Neural cell (in vitro differentiated cells): ENCODE measurements around the gene TBC1D24. TPM values are rescaled to one million over a fixed set of nuclear protein-coding genes. Genes with fewer than 3 reads are reported as not detected.
A peak's percentile ranks its signal among the peaks of the same experiment; 100 is the strongest.

ENCODE experiments used
- H2AFZ ChIP-seq: fragments of 200-600, 300-800 bp; sonication (generic), shearing (Covaris generic); 2 replicates; pipeline ENCODE4 v1.6.0; 2014; ENCODE audit warnings: low read depth, mild to moderate bottlenecking, antibody characterized with exemption, low read length, moderate library complexity
- H3F3A ChIP-seq: fragments of 200-600 bp; shearing (Covaris generic); 2 replicates; pipeline ENCODE4 v1.6.1; 2016; ENCODE audit warnings: mild to moderate bottlenecking, moderate library complexity, mixed read lengths, antibody characterized with exemption, low read length; ENCODE audit not compliant: insufficient read depth, poor library complexity, severe bottlenecking
- H3K27ac ChIP-seq: fragments of 200-600, 300-800 bp; sonication (generic), shearing (Covaris generic); 2 replicates; pipeline ENCODE4 v1.5.1; 2014; ENCODE audit warnings: mild to moderate bottlenecking, low read length, moderate library complexity
- H3K27me3 ChIP-seq: fragments of 300-800, 200-600 bp; sonication (generic), shearing (Covaris generic); 2 replicates; pipeline ENCODE4 v1.6.0; 2014; ENCODE audit warnings: mild to moderate bottlenecking, low read depth, low read length, moderate library complexity; ENCODE audit not compliant: insufficient read depth
- H3K36me3 ChIP-seq: fragments of 300-800, 200-600 bp; sonication (generic), shearing (Covaris generic); 2 replicates; pipeline ENCODE4 v1.5.1; 2014; ENCODE audit warnings: mild to moderate bottlenecking, antibody characterized with exemption, low read length, moderate library complexity; ENCODE audit not compliant: insufficient read depth
- H3K4me2 ChIP-seq: fragments of 300-800, 200-600 bp; sonication (generic), shearing (Covaris generic); 2 replicates; pipeline ENCODE4 v1.6.0; 2014; ENCODE audit warnings: mild to moderate bottlenecking, low read length
- H3K4me3 ChIP-seq: fragments of 300-800, 200-600 bp; sonication (generic), shearing (Covaris generic); 2 replicates; pipeline ENCODE4 v1.5.1; 2014; ENCODE audit warnings: mild to moderate bottlenecking, low read length, moderate library complexity
- H3K79me2 ChIP-seq: fragments of 200-600 bp; shearing (Covaris generic); replicated peaks from 2 replicates; pipeline ENCODE4 v1.6.0; 2014; ENCODE audit warnings: mild to moderate bottlenecking, low read length, moderate library complexity; ENCODE audit not compliant: insufficient read depth
- H3K9ac ChIP-seq: fragments of 300-800, 200-600 bp; sonication (generic), shearing (Covaris generic); 2 replicates; pipeline ENCODE4 v1.6.1; 2016; ENCODE audit warnings: mild to moderate bottlenecking, low read length, mixed read lengths
- H3K9me2 ChIP-seq: fragments of 200-600 bp; shearing (Covaris generic); 2 replicates; pipeline ENCODE4 v1.6.1; 2016; ENCODE audit warnings: mild to moderate bottlenecking, low read length, mixed read lengths; ENCODE audit not compliant: insufficient read depth
- H3K9me3 ChIP-seq: fragments of 200-600, 300-800 bp; sonication (generic), shearing (Covaris generic); 2 replicates; pipeline ENCODE4 v1.6.1; 2016; ENCODE audit warnings: mild to moderate bottlenecking, mixed run types, low read length, moderate library complexity, mixed read lengths
- H4K20me1 ChIP-seq: fragments of 200-600 bp; shearing (Covaris generic); 2 replicates; pipeline ENCODE4 v1.6.1; 2016; ENCODE audit warnings: mild to moderate bottlenecking, mixed run types; ENCODE audit not compliant: insufficient read depth
- CTCF ChIP-seq: fragments of 450-650 bp; IDR thresholded peaks from 2 replicates; pipeline ENCODE4 v1.5.1; 2014; ENCODE audit warnings: antibody characterized with exemption, mild to moderate bottlenecking, moderate library complexity; ENCODE audit not compliant: poor library complexity, severe bottlenecking
- EP300 ChIP-seq: fragments of 450-650 bp; conservative IDR thresholded peaks from 2 replicates; pipeline ENCODE4 v1.6.1; 2014; ENCODE audit warnings: antibody characterized with exemption, mild to moderate bottlenecking, moderate library complexity; ENCODE audit not compliant: poor library complexity, severe bottlenecking
- MXI1 ChIP-seq: fragments of 450-650 bp; conservative IDR thresholded peaks from 2 replicates; pipeline ENCODE4 v1.6.1; 2014; ENCODE audit warnings: antibody characterized with exemption, mild to moderate bottlenecking; ENCODE audit not compliant: poor library complexity, severe bottlenecking
- RAD21 ChIP-seq: fragments of 450-650 bp; conservative IDR thresholded peaks from 2 replicates; pipeline ENCODE4 v1.6.1; 2014; ENCODE audit warnings: antibody characterized with exemption, mild to moderate bottlenecking, moderate library complexity
- REST ChIP-seq: IDR thresholded peaks from 2 replicates; pipeline ENCODE4 v1.6.1; 2012; ENCODE audit warnings: borderline replicate concordance
- SMC3 ChIP-seq: fragments of 450-650 bp; conservative IDR thresholded peaks from 2 replicates; pipeline ENCODE4 v1.6.1; 2014; ENCODE audit warnings: antibody characterized with exemption, mild to moderate bottlenecking, moderate library complexity; ENCODE audit not compliant: poor library complexity
- TAF1 ChIP-seq: IDR thresholded peaks from 2 replicates; pipeline ENCODE4 v1.6.1; 2012; ENCODE audit warnings: low read depth
- polyA plus RNA-seq: library from polyadenylated mRNA; depleted of rRNA; stranded (reverse); fragments of >200 nt; gene quantifications from 2 replicates; pipeline ENCODE4 v1.2.3, GENCODE V29; 2014

TBC1D24 gene
- polyA plus RNA-seq, 1 donor from 2014 or later: 27.1 TPM

DNA sequence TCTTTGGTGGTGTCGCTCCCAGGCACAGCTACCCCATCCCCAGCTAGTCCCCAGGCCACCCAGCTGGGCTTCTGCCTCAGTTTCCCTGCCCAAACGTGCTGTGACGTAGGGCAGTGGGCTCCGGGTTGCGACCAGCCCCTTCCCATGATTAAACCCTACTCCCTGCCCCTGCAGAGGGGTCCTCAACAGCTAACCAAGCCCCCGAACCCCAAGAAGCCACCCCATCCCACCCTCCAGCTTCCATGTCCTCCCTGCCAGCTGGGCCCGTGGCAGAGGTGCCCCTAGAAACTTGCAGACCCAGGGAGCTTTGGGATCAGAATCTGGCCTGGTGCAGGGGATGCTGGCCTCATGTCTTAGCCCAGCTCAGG, 4.7 kb upstream of the TBC1D24 start:
- Histone ChIP-seq H3K27me3 (peaks cover 6% of the 10 kb centered on the region), H3K4me2 (no peak overlapping the region), H3K9me2 (no peaks in the 10 kb centered on the region), H3K27ac (no peak overlapping the region), H3K36me3 (no peaks in the 10 kb centered on the region), H3K9ac (no peak overlapping the region), H3F3A (no peaks in the 10 kb centered on the region), H4K20me1 (no peaks in the 10 kb centered on the region), H2AFZ (no peak overlapping the region), H3K9me3 (no peaks in the 10 kb centered on the region), H3K79me2 (no peaks in the 10 kb centered on the region), H3K4me3 (no peak overlapping the region)
- TF ChIP-seq REST: no peak
- no peak for TF ChIP-seq CTCF
- TF ChIP-seq EP300: no peak
- no peak for TF ChIP-seq MXI1
- TF ChIP-seq TAF1: no peak

DNA sequence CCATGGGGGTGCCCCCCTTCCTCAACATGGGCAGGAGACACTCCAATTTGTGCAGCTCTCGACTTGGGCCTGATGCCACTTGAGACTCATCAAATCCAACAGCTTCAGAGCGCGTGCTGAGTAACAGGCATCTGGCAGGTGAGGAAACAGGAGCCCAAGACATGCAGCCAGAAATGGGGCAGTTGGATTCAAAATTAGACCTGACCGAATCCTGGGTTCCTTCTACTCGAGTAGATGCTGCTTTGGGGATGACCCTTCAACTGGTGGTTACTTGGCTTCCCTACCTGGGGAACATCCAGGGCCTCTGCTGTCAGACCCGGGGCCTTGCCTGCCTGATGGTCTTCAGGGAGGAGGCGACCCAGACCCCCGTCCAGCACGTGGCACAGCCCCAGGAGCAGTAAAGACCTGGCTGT, 4.3 kb upstream of the TBC1D24 start:
- Histone ChIP-seq H3K79me2 (no peaks in the 10 kb centered on the region), H3K9me3 (no peaks in the 10 kb centered on the region), H3K9me2 (no peaks in the 10 kb centered on the region), H3K36me3 (no peaks in the 10 kb centered on the region), H3K27me3 (peaks cover 6% of the 10 kb centered on the region), H3F3A (no peaks in the 10 kb centered on the region), H3K9ac (peak overlapping the region; percentile 49), H3K27ac (no peak overlapping the region), H3K4me3 (peak overlapping the region; percentile 52), H4K20me1 (no peaks in the 10 kb centered on the region), H3K4me2 (no peak overlapping the region), H2AFZ (no peak overlapping the region)
- no peak for TF ChIP-seq SMC3
- no peak for TF ChIP-seq MXI1
- no peak for TF ChIP-seq RAD21

DNA sequence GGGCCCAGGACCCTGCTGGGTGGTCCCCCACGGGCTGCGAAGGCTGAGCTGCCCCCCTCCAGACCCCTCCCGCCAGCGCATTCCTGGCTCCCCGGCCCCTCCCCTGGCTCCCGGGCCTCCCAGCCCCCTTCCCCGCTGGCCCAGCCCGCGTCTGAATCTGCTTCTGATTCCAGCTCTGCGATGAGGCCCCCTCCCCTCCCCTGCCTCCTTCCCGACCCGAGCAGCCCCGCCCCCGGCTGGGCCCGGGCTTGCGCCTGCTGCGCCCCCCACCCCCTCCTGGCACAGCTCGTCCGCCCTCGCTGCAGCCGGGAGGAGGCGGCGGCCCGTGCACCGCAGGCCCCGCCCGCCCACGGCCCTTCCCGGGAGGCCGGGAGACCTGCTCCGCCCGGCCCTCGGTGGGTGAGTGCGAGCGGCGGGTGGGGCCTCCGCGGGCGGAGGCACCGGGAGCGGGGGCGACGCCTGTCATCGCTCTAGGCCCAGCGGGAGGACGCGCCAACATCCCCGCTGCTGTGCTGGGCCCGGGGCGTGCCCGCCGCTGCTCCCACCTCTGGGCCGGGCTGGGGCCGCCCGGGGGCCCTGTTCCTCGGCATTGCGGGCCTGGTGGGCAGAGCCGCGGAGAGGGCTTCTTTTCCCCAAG, 3.8 kb upstream of the TBC1D24 start, which contains the start of gene NTN3:
Gene NTN3, plus strand, starts transcription at position 282 of the 637 bp plus-strand sequence. CDS start 405 bp downstream, outside the sequence.
- peak within 1 kb of the TSS; percentile 49 for H3K9ac ChIP-seq
- H3K4me3 ChIP-seq: peak within 1 kb of the TSS; percentile 52
- peaks cover 6% of the 10 kb centered on the region for H3K27me3 ChIP-seq
- H3F3A ChIP-seq: no peaks in the 10 kb centered on the region
- no peaks in the 10 kb centered on the region for H3K79me2 ChIP-seq
- no peak within 1 kb of the TSS for H3K4me2 ChIP-seq
- H4K20me1 ChIP-seq: no peaks in the 10 kb centered on the region
- no peaks in the 10 kb centered on the region for H3K36me3 ChIP-seq
- H3K9me3 ChIP-seq: no peaks in the 10 kb centered on the region
- no peaks in the 10 kb centered on the region for H3K9me2 ChIP-seq
- no peak within 1 kb of the TSS for H3K27ac ChIP-seq
- no peak for TF ChIP-seq REST
- no peak for TF ChIP-seq RAD21
- no peak within 1 kb of the TSS for H2AFZ ChIP-seq
